ENCODE measurements around the gene FBXO47.
A peak's percentile ranks its signal among the peaks of the same experiment; 100 is the strongest.
"Not testable (repeated sequence)": the region's sequence is repeated elsewhere in the genome, so short reads cannot be mapped to it uniquely, and the experiment has no call there.

FBXO47 gene

GRCh38 chr17:38925263-38925995 is 41.8 kb downstream of the FBXO47 start, which contains the start of gene LASP1NB:
TSS of gene LASP1NB (plus strand) at chr17:38925614.
- DNase-seq (ENCODE audit: low read depth, low spot score): no peak
- H3K27ac ChIP-seq: no peak within 1 kb of the TSS

GRCh38 chr17:38922538-38923297 is 44.5 kb downstream of the FBXO47 start:
- no peak for DNase-seq (ENCODE audit: low read depth, low spot score)
- no peak overlapping the region for H3K27ac ChIP-seq

- H3K27ac ChIP-seq: no peak overlapping the region
- no peak for DNase-seq (ENCODE audit: low read depth, low spot score)
Measured at GRCh38 chr17:38921756-38922411, 45.3 kb downstream of the FBXO47 start.

GRCh38 chr17:38920374-38921291 is 46.6 kb downstream of the FBXO47 start:
- no peak overlapping the region for H3K27ac ChIP-seq
- no peak for DNase-seq (ENCODE audit: low read depth, low spot score)

GRCh38 chr17:38919316-38920078 is 47.7 kb downstream of the FBXO47 start:
- DNase-seq (ENCODE audit: low read depth, low spot score): no peak
- no peak overlapping the region for H3K27ac ChIP-seq

GRCh38 chr17:38918916-38919315 is 48.3 kb downstream of the FBXO47 start:
- DNase-seq (ENCODE audit: low read depth, low spot score): no peak
- no peak overlapping the region for H3K27ac ChIP-seq

- DNase-seq (ENCODE audit: low read depth, low spot score): no peak
- H3K27ac ChIP-seq: no peak overlapping the region
Measured at GRCh38 chr17:38918129-38918913, 48.9 kb downstream of the FBXO47 start.

- DNase-seq (ENCODE audit: low read depth, low spot score): no peak
- no peak overlapping the region for H3K27ac ChIP-seq
Measured at GRCh38 chr17:38917259-38917658, 49.9 kb downstream of the FBXO47 start.

GRCh38 chr17:38916771-38917170 is 50.4 kb downstream of the FBXO47 start:
- no peak overlapping the region for H3K27ac ChIP-seq
- DNase-seq (ENCODE audit: low read depth, low spot score): no peak

- H3K27ac ChIP-seq: no peak overlapping the region
- DNase-seq (ENCODE audit: low read depth, low spot score): no peak
Measured at GRCh38 chr17:38915639-38915995, 51.6 kb downstream of the FBXO47 start.

GRCh38 chr17:38914741-38915638 is 52.2 kb downstream of the FBXO47 start:
- no peak overlapping the region for H3K27ac ChIP-seq
- DNase-seq (ENCODE audit: low read depth, low spot score): no peak

- no peak overlapping the region for H3K27ac ChIP-seq
- DNase-seq (ENCODE audit: low read depth, low spot score): no peak
Measured at GRCh38 chr17:38912221-38912813, 54.9 kb downstream of the FBXO47 start.

- DNase-seq (ENCODE audit: low read depth, low spot score); H3K27ac ChIP-seq: not testable (repeated sequence)
Measured at GRCh38 chr17:38911731-38912081, 55.5 kb downstream of the FBXO47 start.

- DNase-seq (ENCODE audit: low read depth, low spot score): no peak
- H3K27ac ChIP-seq: no peak overlapping the region
Measured at GRCh38 chr17:38911081-38911730, 56.0 kb downstream of the FBXO47 start.

- no peak overlapping the region for H3K27ac ChIP-seq
- no peak for DNase-seq (ENCODE audit: low read depth, low spot score)
Measured at GRCh38 chr17:38910325-38910724, 56.9 kb downstream of the FBXO47 start.

- H3K27ac ChIP-seq: peak overlapping the region; percentile 60
- DNase-seq (ENCODE audit: low read depth, low spot score): no peak
Measured at GRCh38 chr17:38908676-38909181, 58.5 kb downstream of the FBXO47 start.

All from epithelial cell of prostate (primary cell).